ENCODE measurements around the gene KHDRBS1.
"Not testable (repeated sequence)": the region's sequence is repeated elsewhere in the genome, so short reads cannot be mapped to it uniquely, and the experiment has no call there.

Gene KHDRBS1

GRCh38 chr1:32020339-32020738 is 6.7 kb downstream of the KHDRBS1 start:
- DNase-seq (ENCODE audit: extremely low spot score): no peak
- TF ChIP-seq L3MBTL2 (conservative IDR thresholded peaks at IDR 0.05): no peak
- TF ChIP-seq ZNF384 (IDR thresholded peaks at IDR 0.05): peak; percentile 81
- POLR2A ChIA-PET: no interaction called here
- CTCF ChIA-PET: interaction anchor here (1.0 kb wide), 1 partner anchor 11 kb away, joined by 7 read pairs; no protein-coding TSS in a partner anchor

- not testable (repeated sequence) for DNase-seq (ENCODE audit: extremely low spot score)
- 0 out of 2 replicates have a peak, but pooled peaks have one; percentile 42 for TF ChIP-seq PKNOX1 (IDR thresholded peaks at IDR 0.05)
- 0 out of 2 replicates have a peak, but pooled peaks have one; percentile 18 for TF ChIP-seq ZNF384 (IDR thresholded peaks at IDR 0.05)
- ChIA-PET CTCF (interaction anchor here (1.0 kb wide), 1 partner anchor 9 kb away, joined by 7 read pairs; no protein-coding TSS in a partner anchor), POLR2A (interaction anchor here (0.7 to 2.0 kb wide), 2 partner anchors 8 to 882 kb away, joined by 4 to 7 read pairs; partner anchors contain the start of gene KHDRBS1)
Measured at GRCh38 chr1:32021574-32022018, 7.9 kb downstream of the KHDRBS1 start.

- CTCF ChIA-PET: interaction anchor here (0.6 to 0.8 kb wide), 3 partner anchors 50 to 225 kb away, joined by 3 to 8 read pairs (median 6); partner anchors contain the start of gene TMEM39B
- no peak for TF ChIP-seq ELF4 (IDR thresholded peaks at IDR 0.05)
- TF ChIP-seq NFRKB (IDR thresholded peaks at IDR 0.05): no peak
- TF ChIP-seq TARDBP (IDR thresholded peaks at IDR 0.05): no peak
- no peak for TF ChIP-seq L3MBTL2 (conservative IDR thresholded peaks at IDR 0.05)
- no peak for TF ChIP-seq BHLHE40 (IDR thresholded peaks at IDR 0.05; ENCODE audit: borderline replicate concordance)
- TF ChIP-seq HDGF (IDR thresholded peaks at IDR 0.05; ENCODE audit: borderline replicate concordance): no peak
- no peak for TF ChIP-seq SP1 (IDR thresholded peaks at IDR 0.05)
- no peak for TF ChIP-seq LEF1 (IDR thresholded peaks at IDR 0.05; ENCODE audit: borderline replicate concordance)
- TF ChIP-seq ZNF384 (IDR thresholded peaks at IDR 0.05): no peak
- no peak for TF ChIP-seq FOXA1 (IDR thresholded peaks at IDR 0.05)
- TF ChIP-seq FOXM1 (IDR thresholded peaks at IDR 0.05; ENCODE audit: borderline replicate concordance): no peak
- TF ChIP-seq CTBP1 (IDR thresholded peaks at IDR 0.05; ENCODE audit: borderline replicate concordance): no peak
- TF ChIP-seq FOXK2 (IDR thresholded peaks at IDR 0.05): no peak
- TF ChIP-seq PKNOX1 (IDR thresholded peaks at IDR 0.05): no peak
- no peak for TF ChIP-seq ARNT (IDR thresholded peaks at IDR 0.05)
- no peak for TF ChIP-seq SUZ12 (IDR thresholded peaks at IDR 0.05)
- POLR2A ChIA-PET: interaction anchor here (1.0 to 2.0 kb wide), 3 partner anchors 10 to 50 kb away, joined by 3 to 7 read pairs (median 4); partner anchors contain the start of genes KHDRBS1 and TMEM39B
- DNase-seq (ENCODE audit: extremely low spot score): no peak
Measured at GRCh38 chr1:32023351-32023750, 9.7 kb downstream of the KHDRBS1 start.

- CTCF ChIA-PET: interaction anchor here (0.6 kb wide), 1 partner anchor 221 kb away, joined by 4 read pairs; no protein-coding TSS in a partner anchor
- DNase-seq (ENCODE audit: extremely low spot score): no peak
- no peak for TF ChIP-seq TARDBP (IDR thresholded peaks at IDR 0.05)
- no peak for TF ChIP-seq ZNF384 (IDR thresholded peaks at IDR 0.05)
- TF ChIP-seq FOXM1 (IDR thresholded peaks at IDR 0.05; ENCODE audit: borderline replicate concordance): no peak
- no peak for TF ChIP-seq FOXK2 (IDR thresholded peaks at IDR 0.05)
- TF ChIP-seq HDGF (IDR thresholded peaks at IDR 0.05; ENCODE audit: borderline replicate concordance): no peak
- TF ChIP-seq SUZ12 (IDR thresholded peaks at IDR 0.05): no peak
- TF ChIP-seq FOXA1 (IDR thresholded peaks at IDR 0.05): no peak
- TF ChIP-seq ELF4 (IDR thresholded peaks at IDR 0.05): no peak
- TF ChIP-seq ARNT (IDR thresholded peaks at IDR 0.05): no peak
- TF ChIP-seq LEF1 (IDR thresholded peaks at IDR 0.05; ENCODE audit: borderline replicate concordance): no peak
- no peak for TF ChIP-seq NFRKB (IDR thresholded peaks at IDR 0.05)
- no peak for TF ChIP-seq BHLHE40 (IDR thresholded peaks at IDR 0.05; ENCODE audit: borderline replicate concordance)
- no peak for TF ChIP-seq PKNOX1 (IDR thresholded peaks at IDR 0.05)
- no peak for TF ChIP-seq L3MBTL2 (conservative IDR thresholded peaks at IDR 0.05)
- no peak for TF ChIP-seq CTBP1 (IDR thresholded peaks at IDR 0.05; ENCODE audit: borderline replicate concordance)
- TF ChIP-seq SP1 (IDR thresholded peaks at IDR 0.05): no peak
- POLR2A ChIA-PET: no interaction called here
Measured at GRCh38 chr1:32025515-32025914, 11.8 kb downstream of the KHDRBS1 start.

GRCh38 chr1:32028746-32029145 is 15.1 kb downstream of the KHDRBS1 start:
- no peak for DNase-seq (ENCODE audit: extremely low spot score)
- POLR2A ChIA-PET: no interaction called here
- CTCF ChIA-PET: no interaction called here
- TF ChIP-seq L3MBTL2 (conservative IDR thresholded peaks at IDR 0.05) (no peak), TARDBP (IDR thresholded peaks at IDR 0.05) (no peak), SP1 (IDR thresholded peaks at IDR 0.05) (no peak), ARNT (IDR thresholded peaks at IDR 0.05) (no peak), NFRKB (IDR thresholded peaks at IDR 0.05) (no peak), BHLHE40 (IDR thresholded peaks at IDR 0.05; ENCODE audit: borderline replicate concordance) (no peak), SUZ12 (IDR thresholded peaks at IDR 0.05) (no peak), HDGF (IDR thresholded peaks at IDR 0.05; ENCODE audit: borderline replicate concordance) (no peak)

DNA sequence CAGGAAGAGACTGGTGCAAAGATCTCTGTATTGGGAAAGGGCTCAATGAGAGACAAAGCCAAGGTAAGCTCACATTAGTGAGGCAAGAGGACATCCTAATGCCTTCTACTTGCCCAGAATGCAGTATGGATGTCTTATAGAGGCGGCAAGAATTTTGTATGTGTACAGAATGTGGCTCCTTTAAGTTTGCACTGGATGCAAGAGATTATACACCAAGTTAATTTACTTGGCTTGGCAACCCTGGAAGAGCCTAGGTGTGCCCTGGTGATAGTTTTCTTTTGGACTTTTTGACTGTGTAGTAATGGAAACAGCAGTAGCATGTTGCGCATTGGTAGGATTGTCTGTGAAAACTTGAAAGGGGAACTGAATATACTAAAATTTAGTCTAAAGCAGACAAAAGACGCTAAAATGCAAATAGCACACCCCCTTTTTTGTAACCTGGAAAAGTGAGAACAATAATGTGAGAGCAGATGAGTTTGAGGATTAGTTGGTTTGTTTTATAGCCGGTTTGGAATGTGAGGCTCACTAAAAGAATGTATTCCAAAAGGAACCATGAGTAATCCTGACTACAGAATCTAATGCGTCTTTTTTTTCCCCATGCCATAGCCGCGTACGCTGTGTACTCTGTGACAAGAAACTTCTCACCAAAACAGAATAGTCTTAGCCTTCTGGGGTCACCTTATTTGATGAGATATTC is 18.1 kb downstream of the KHDRBS1 start:
- POLR2A ChIA-PET: no interaction called here
- CTCF ChIA-PET: interaction anchor here (1.0 kb wide), 1 partner anchor 11 kb away, joined by 7 read pairs; no protein-coding TSS in a partner anchor
- no peak for TF ChIP-seq FOXA1 (IDR thresholded peaks at IDR 0.05)
- no peak for TF ChIP-seq PKNOX1 (IDR thresholded peaks at IDR 0.05)
- TF ChIP-seq SP1 (IDR thresholded peaks at IDR 0.05): no peak
- TF ChIP-seq L3MBTL2 (conservative IDR thresholded peaks at IDR 0.05): no peak
- no peak for TF ChIP-seq BHLHE40 (IDR thresholded peaks at IDR 0.05; ENCODE audit: borderline replicate concordance)
- TF ChIP-seq ZNF384 (IDR thresholded peaks at IDR 0.05): no peak
- TF ChIP-seq FOXM1 (IDR thresholded peaks at IDR 0.05; ENCODE audit: borderline replicate concordance): no peak
- no peak for TF ChIP-seq FOXK2 (IDR thresholded peaks at IDR 0.05)
- no peak for TF ChIP-seq ARNT (IDR thresholded peaks at IDR 0.05)
- no peak for TF ChIP-seq ELF4 (IDR thresholded peaks at IDR 0.05)
- no peak for TF ChIP-seq TARDBP (IDR thresholded peaks at IDR 0.05)
- no peak for TF ChIP-seq SUZ12 (IDR thresholded peaks at IDR 0.05)
- no peak for TF ChIP-seq HDGF (IDR thresholded peaks at IDR 0.05; ENCODE audit: borderline replicate concordance)
- no peak for TF ChIP-seq LEF1 (IDR thresholded peaks at IDR 0.05; ENCODE audit: borderline replicate concordance)
- TF ChIP-seq NFRKB (IDR thresholded peaks at IDR 0.05): no peak
- no peak for TF ChIP-seq CTBP1 (IDR thresholded peaks at IDR 0.05; ENCODE audit: borderline replicate concordance)
- no peak for DNase-seq (ENCODE audit: extremely low spot score)
